ENCODE measurements around the gene NOL3. TPM values are rescaled to one million over a fixed set of nuclear protein-coding genes. Genes with fewer than 3 reads are reported as not detected.
"Not testable (repeated sequence)": the region's sequence is repeated elsewhere in the genome, so short reads cannot be mapped to it uniquely, and the experiment has no call there.

The NOL3 gene
- 49.5 and 53.5 TPM in 2 replicates for total RNA-seq

- intact Hi-C loops (cut with micrococcal nuclease): loop anchor here (1.0 kb wide), 3 partner anchors 8 to 13 kb away; partner anchors contain the start of genes FBXL8, MATCAP1 and TRADD
Measured at GRCh38 chr16:67170168-67170948, at the start of gene NOL3. TSS of gene NOL3 (plus strand) at chr16:67170538.

GRCh38 chr16:67122799-67123198 lies 47.5 kb upstream of the NOL3 start:
- intact Hi-C loops (cut with micrococcal nuclease): not testable (repeated sequence)

- intact Hi-C loops (cut with micrococcal nuclease): no loop called here
Measured at GRCh38 chr16:67128417-67128816, 41.9 kb upstream of the NOL3 start.

- intact Hi-C loops (cut with micrococcal nuclease): no loop called here
Measured at GRCh38 chr16:67128887-67129286, 41.5 kb upstream of the NOL3 start.

GRCh38 chr16:67129422-67129821 lies 40.9 kb upstream of the NOL3 start:
- intact Hi-C loops (cut with micrococcal nuclease): no loop called here

- intact Hi-C loops (cut with micrococcal nuclease): no loop called here
Measured at GRCh38 chr16:67137605-67138004, 32.7 kb upstream of the NOL3 start.

GRCh38 chr16:67141391-67141790 lies 28.9 kb upstream of the NOL3 start:
- intact Hi-C loops (cut with micrococcal nuclease): no loop called here

- intact Hi-C loops (cut with micrococcal nuclease): no loop called here
Measured at GRCh38 chr16:67142342-67142741, 28.0 kb upstream of the NOL3 start.

GRCh38 chr16:67144943-67145342 lies 25.4 kb upstream of the NOL3 start:
- intact Hi-C loops (cut with micrococcal nuclease): no loop called here

- intact Hi-C loops (cut with micrococcal nuclease): no loop called here
Measured at GRCh38 chr16:67145746-67146145, 24.6 kb upstream of the NOL3 start.

GRCh38 chr16:67146523-67147357 lies 23.6 kb upstream of the NOL3 start:
- intact Hi-C loops (cut with micrococcal nuclease): no loop called here

GRCh38 chr16:67147437-67148140 lies 22.7 kb upstream of the NOL3 start:
- intact Hi-C loops (cut with micrococcal nuclease): no loop called here

GRCh38 chr16:67148221-67148620 lies 22.1 kb upstream of the NOL3 start:
- intact Hi-C loops (cut with micrococcal nuclease): no loop called here

- intact Hi-C loops (cut with micrococcal nuclease): no loop called here
Measured at GRCh38 chr16:67148656-67149275, 21.6 kb upstream of the NOL3 start.

GRCh38 chr16:67149276-67150046 lies 20.9 kb upstream of the NOL3 start:
- intact Hi-C loops (cut with micrococcal nuclease): loop anchor here (1.0 to 2.0 kb wide), 2 partner anchors 10 to 41 kb away; partner anchors contain the start of genes FBXL8, PHAF1 and TRADD

- intact Hi-C loops (cut with micrococcal nuclease): loop anchor here (1.0 to 2.0 kb wide), 2 partner anchors 9 to 41 kb away; partner anchors contain the start of genes FBXL8, PHAF1 and TRADD
Measured at GRCh38 chr16:67150047-67150832, 20.1 kb upstream of the NOL3 start.

- intact Hi-C loops (cut with micrococcal nuclease): loop anchor here (1.0 to 2.0 kb wide), 2 partner anchors 8 to 42 kb away; partner anchors contain the start of genes FBXL8, PHAF1 and TRADD
Measured at GRCh38 chr16:67150833-67151396, 19.4 kb upstream of the NOL3 start, which contains the start of gene B3GNT9. TSS of gene B3GNT9 (minus strand) at chr16:67150998. CDS start at chr16:67150485, 513 bp downstream.

GRCh38 chr16:67151431-67152097 lies 18.8 kb upstream of the NOL3 start:
- intact Hi-C loops (cut with micrococcal nuclease): loop anchor here (2.0 kb wide), 1 partner anchor 43 kb away; the partner anchor contains the start of gene PHAF1
